Smooth muscle cell (in vitro differentiated cells): ENCODE results near the gene NRF1. TPM values are rescaled to one million over a fixed set of nuclear protein-coding genes. Genes with fewer than 3 reads are reported as not detected.

Experiments used
- DNase-seq: peaks from one replicate; lab custom pipeline; 2025; ENCODE audit not compliant: unreplicated experiment; lab: John Stamatoyannopoulos, UW
- H2AFZ ChIP-seq: fragments of 200-600 bp; sonication (generic); 2 replicates; pipeline ENCODE4 v1.6.0; 2016; ENCODE audit warnings: antibody characterized with exemption, low read depth, mild to moderate bottlenecking
- H3F3A ChIP-seq: fragments of 200-600 bp; sonication (generic); 2 replicates; pipeline ENCODE4 v1.6.0; 2017; ENCODE audit warnings: antibody characterized with exemption, low read depth
- H3K27ac ChIP-seq: fragments of 200-600 bp; sonication (generic); 2 replicates; pipeline ENCODE4 v1.5.1; 2016; ENCODE audit warnings: low read depth, mild to moderate bottlenecking
- H3K27me3 ChIP-seq: fragments of 200-600 bp; sonication (generic); 2 replicates; pipeline ENCODE4 v1.6.1; 2016; ENCODE audit warnings: low read depth, mild to moderate bottlenecking
- H3K36me3 ChIP-seq: fragments of 200-600 bp; sonication (generic); 2 replicates; pipeline ENCODE4 v1.5.1; 2016; ENCODE audit warnings: low read depth
- H3K4me1 ChIP-seq: fragments of 200-600 bp; sonication (generic); 2 replicates; pipeline ENCODE4 v1.5.1; 2016; ENCODE audit warnings: low read depth
- H3K4me2 ChIP-seq: fragments of 200-600 bp; sonication (generic); 2 replicates; pipeline ENCODE4 v1.6.0; 2016; ENCODE audit warnings: mild to moderate bottlenecking
- H3K4me3 ChIP-seq: fragments of 200-600 bp; sonication (generic); 2 replicates; pipeline ENCODE4 v1.5.1; 2016; ENCODE audit warnings: mild to moderate bottlenecking
- H3K79me2 ChIP-seq: fragments of 200-600 bp; sonication (generic); 2 replicates; pipeline ENCODE4 v1.6.0; 2016; ENCODE audit warnings: low read depth, mild to moderate bottlenecking
- H3K9ac ChIP-seq: fragments of 200-600 bp; sonication (generic); 2 replicates; pipeline ENCODE4 v1.6.0; 2016; ENCODE audit warnings: low read depth
- H3K9me3 ChIP-seq: fragments of 200-600 bp; sonication (generic); replicated peaks from 2 replicates; pipeline ENCODE4 v1.5.1; 2016; ENCODE audit warnings: low read depth
- H4K20me1 ChIP-seq: fragments of 200-600 bp; sonication (generic); 2 replicates; pipeline ENCODE4 v1.6.0; 2016; ENCODE audit warnings: low read depth
- CTCF ChIP-seq: fragments of 200-600 bp; sonication (generic); IDR thresholded peaks from 2 replicates; pipeline ENCODE4 v1.5.1; 2017; ENCODE audit warnings: borderline replicate concordance, mild to moderate bottlenecking, antibody characterized with exemption; ENCODE audit not compliant: insufficient read depth, poor library complexity, severe bottlenecking
- WGBS: methylation state at CpG from one replicate; pipeline ENCODE4 v1.1.7; 2016; ENCODE audit warnings: low lambda C conversion rate; 5-methylcytosine and 5-hydroxymethylcytosine counted together
- polyA plus RNA-seq: library from polyadenylated mRNA; unstranded; fragments of >200 nt; fragmentation: Nextera tagmentation; extraction: Ambion mirVana; gene quantifications from 2 replicates; pipeline ENCODE4 v1.2.1, GENCODE V29; 2016
- total RNA-seq: library from RNA; depleted of rRNA; stranded (reverse); fragments of >200 nt; gene quantifications from 2 replicates; pipeline ENCODE4 v1.2.3, GENCODE V29; 2014

The NRF1 gene
- total and polyA plus RNA-seq, 2 experiments from 2014 or later: 8.9 to 13.4 TPM

DNA sequence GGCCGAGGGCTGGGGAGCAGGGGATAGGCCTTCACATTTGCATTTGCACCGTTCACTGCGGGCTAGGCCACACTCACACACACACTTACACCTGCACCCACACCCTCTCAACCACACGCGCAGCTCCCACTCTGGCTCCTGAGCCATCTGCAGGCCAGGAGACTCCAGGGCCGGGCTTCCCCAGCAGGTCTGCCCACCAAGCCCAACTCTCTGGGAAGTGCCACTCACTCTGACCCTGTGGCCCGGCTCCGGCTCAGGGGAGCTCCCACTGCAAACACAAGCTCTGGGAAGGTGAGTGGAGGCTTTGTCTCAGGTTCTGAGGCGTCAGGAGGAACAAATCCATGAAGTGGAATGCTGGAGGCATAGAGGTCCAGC lies 157.9 kb downstream of the NRF1 start:
- Histone ChIP-seq H3F3A (no peaks in the 10 kb centered on the region), H3K9ac (no peak overlapping the region), H3K36me3 (no peaks in the 10 kb centered on the region), H3K4me2 (no peak overlapping the region), H3K4me1 (peaks cover 7% of the 10 kb centered on the region), H3K27me3 (no peaks in the 10 kb centered on the region), H3K9me3 (no peaks in the 10 kb centered on the region), H3K4me3 (no peak overlapping the region), H3K79me2 (no peaks in the 10 kb centered on the region), H2AFZ (no peak overlapping the region), H4K20me1 (no peaks in the 10 kb centered on the region), H3K27ac (no peak overlapping the region)
- 97% methylated on average over 7 of the region's 9 CpGs for WGBS
- no peak for DNase-seq
- no peak for TF ChIP-seq CTCF

- Histone ChIP-seq H3K27ac (no peak overlapping the region), H3F3A (no peaks in the 10 kb centered on the region), H3K36me3 (no peaks in the 10 kb centered on the region), H3K9me3 (no peaks in the 10 kb centered on the region), H3K9ac (no peak overlapping the region), H3K4me1 (peaks cover 7% of the 10 kb centered on the region), H3K4me3 (no peak overlapping the region), H3K4me2 (no peak overlapping the region), H2AFZ (no peak overlapping the region), H3K27me3 (peaks cover 3% of the 10 kb centered on the region), H4K20me1 (no peaks in the 10 kb centered on the region), H3K79me2 (no peaks in the 10 kb centered on the region)
- WGBS: 82% methylated on average over 20 of the region's 21 CpGs
- DNase-seq: no peak
- no peak for TF ChIP-seq CTCF
Observed at GRCh38 chr7:129769866-129770808, 158.6 kb downstream of the NRF1 start.

DNA sequence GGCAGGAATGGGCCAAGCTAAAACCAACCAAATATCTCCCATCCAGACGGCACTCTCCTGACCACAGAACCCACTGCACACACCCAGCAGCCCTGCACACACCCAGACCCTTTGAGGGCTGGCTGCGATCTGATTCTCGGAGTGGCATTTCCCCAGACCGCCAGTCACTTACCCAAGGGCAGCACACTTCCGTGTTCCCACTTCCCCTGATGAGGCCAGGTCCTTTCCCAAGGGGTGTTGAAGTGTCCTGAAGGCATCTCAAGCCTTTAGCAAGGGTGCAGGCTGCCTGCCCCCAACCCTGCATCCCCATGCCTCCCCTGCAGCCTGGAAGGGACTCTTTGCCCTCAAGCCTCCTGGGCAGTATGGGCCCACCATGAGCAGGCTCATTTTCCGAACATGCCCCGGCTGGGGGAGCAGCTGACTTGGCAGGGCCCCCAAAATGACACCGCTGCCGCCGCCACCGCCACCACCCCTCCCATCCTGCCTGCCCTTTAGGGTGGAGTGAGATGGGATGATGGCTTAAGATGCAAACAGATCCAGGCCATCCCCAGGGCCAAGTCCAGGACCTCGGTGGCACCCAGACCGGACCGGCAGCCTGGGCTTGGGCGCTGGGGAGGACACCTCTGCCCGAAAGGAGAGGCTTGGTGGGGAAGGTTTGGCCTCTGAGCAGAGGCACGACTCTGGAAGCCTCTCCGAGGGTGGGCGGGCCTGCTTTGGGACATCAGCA lies 159.8 kb downstream of the NRF1 start:
- Histone ChIP-seq H3K9ac (no peak overlapping the region), H2AFZ (no peak overlapping the region), H3K36me3 (no peaks in the 10 kb centered on the region), H3K27me3 (peaks cover 14% of the 10 kb centered on the region), H3K4me1 (peaks cover 7% of the 10 kb centered on the region), H3K4me3 (no peak overlapping the region), H4K20me1 (no peaks in the 10 kb centered on the region), H3K9me3 (no peaks in the 10 kb centered on the region), H3K4me2 (no peak overlapping the region), H3F3A (no peaks in the 10 kb centered on the region), H3K27ac (no peak overlapping the region), H3K79me2 (no peaks in the 10 kb centered on the region)
- 91% methylated on average over 19 of the region's 19 CpGs for WGBS
- DNase-seq: no peak
- TF ChIP-seq CTCF: no peak
